Spleen (tissue), 11 donors: ENCODE measurements around the gene MBNL1. TPM values are rescaled to one million over a fixed set of nuclear protein-coding genes. Genes with fewer than 3 reads are reported as not detected.
A peak's percentile ranks its signal among the peaks of the same experiment; 100 is the strongest.

Experiments
- DNase-seq: peaks from one replicate; pipeline ENCODE4 v3.0.0-alpha.2; 2020
- H3K27ac ChIP-seq, 8 donors: fragments of 200-600 bp; sonication (generic) in 7 of 8; 1 replicate in 4 of 8; 2 replicates in 4 of 8; pipeline versions ENCODE4 v1.5.0 to v1.8.0; 2016 to 2021; ENCODE audit warnings: inconsistent platforms in 4 of 8, mild to moderate bottlenecking in 4 of 8, moderate library complexity in 1 of 8
- H3K27me3 ChIP-seq, 7 donors: fragments of 200-600 bp; sonication (generic) in 6 of 7; replicated peaks in 1 of 7; 1 replicate in 4 of 7; 2 replicates in 3 of 7; pipeline versions ENCODE4 v1.5.0 to v1.8.0; 2016 to 2021; ENCODE audit warnings: inconsistent platforms in 3 of 7, mild to moderate bottlenecking in 1 of 7
- H3K36me3 ChIP-seq, 6 donors: fragments of 200-600 bp; sonication (generic) in 5 of 6; 1 replicate in 4 of 6; 2 replicates in 2 of 6; pipeline versions ENCODE4 v1.5.0 to v1.8.0; 2016 to 2021; ENCODE audit warnings: inconsistent platforms in 2 of 6
- H3K4me1 ChIP-seq, 6 donors: fragments of 200-600 bp; sonication (generic) in 5 of 6; 1 replicate in 3 of 6; 2 replicates in 3 of 6; pipeline versions ENCODE4 v1.5.0 to v1.8.0; 2016 to 2021; ENCODE audit warnings: inconsistent platforms in 3 of 6
- H3K4me3 ChIP-seq, 8 donors: fragments of 200-600 bp; sonication (generic) in 7 of 8; 1 replicate in 4 of 8; 2 replicates in 4 of 8; pipeline versions ENCODE4 v1.5.0 to v1.8.0; 2016 to 2021; ENCODE audit warnings: inconsistent platforms in 4 of 8, mild to moderate bottlenecking in 4 of 8, moderate library complexity in 2 of 8
- H3K9me3 ChIP-seq, 8 donors: fragments of 200-600 bp; sonication (generic) in 7 of 8; 1 replicate in 4 of 8; 2 replicates in 4 of 8; pipeline versions ENCODE4 v1.5.0 to v1.8.0; 2016 to 2021; ENCODE audit warnings: inconsistent platforms in 4 of 8
- POLR2A ChIP-seq, 3 donors: fragments of 450-650 bp; IDR thresholded peaks; one replicate each; pipeline ENCODE4 v1.5.1; 2017; ENCODE audit warnings: antibody characterized with exemption in 3 of 3, mild to moderate bottlenecking in 1 of 3
- POLR2AphosphoS5 ChIP-seq, 3 donors: sonication (generic); formaldehyde crosslinking; IDR thresholded peaks; one replicate each; pipeline ENCODE4 v1.5.1; 2017; ENCODE audit warnings: antibody characterized with exemption in 3 of 3
- WGBS, 5 donors: extraction: QIAGEN DNeasy Blood & Tissue Kit in 3 of 5; methylation state at CpG; one replicate each; pipeline versions ENCODE4 v1.1.5 to v1.1.7; 2013 to 2018; 5-methylcytosine and 5-hydroxymethylcytosine counted together
- intact Hi-C: fragments of 100-400 bp; cut with DNase I; formaldehyde crosslinking; loops from one replicate; pipeline ENCODE4 v1.15.0; 2023; ENCODE audit warnings: low total_unique reads
- polyA plus RNA-seq, 3 donors: library from polyadenylated mRNA; stranded (reverse); fragments of 200-250 nt; gene quantifications; one replicate each; pipeline ENCODE4 v1.2.1, GENCODE V29; 2013
- total RNA-seq, 7 donors: library from RNA; depleted of rRNA in 3 of 7; stranded (reverse); fragments of >200 nt in 3 of 7; fragmentation: NEBNext Ultra II Directional in 4 of 7; extraction: Animal tissue kit (Norgen Biotek cat#: 25700) in 4 of 7; gene quantifications; one replicate each; pipeline versions ENCODE4 v1.1.0 to v1.2.1, GENCODE V29; 2016 to 2021
- TF ChIP-seq, protein P1 (sequence below), 11 experiments: fragments of 200-600 bp in 7 of 11; fragments of 450-650 bp in 4 of 11; sonication (generic) in 4 of 11; IDR thresholded peaks in 8 of 11; conservative IDR thresholded peaks in 3 of 11; 1 replicate in 7 of 11; 2 replicates in 4 of 11; pipeline versions ENCODE4 v1.4.0 to v1.8.0; 2016 to 2021; ENCODE audit warnings: antibody characterized with exemption in 11 of 11, inconsistent platforms in 4 of 11, mild to moderate bottlenecking in 1 of 11
- donor health status: healthy with polysubstance abuse.
- donor health status: DM: no; HTN: no; CAD: no; lungs with moderate emphysema.
- donor health status: DM: no; HTN: no; CAD: no.
- donor health status: Bipolar disorder and iron deficiency.
- donor health status: healthy.
- donor health status: DM: no; HTN: no; CAD: no.
- donor health status: DM: yes; HTN: yes; CAD: no.

The MBNL1 gene
- total and polyA plus RNA-seq, 10 donors, result 64.7 to 491 (median 296) TPM

- H3K27ac ChIP-seq, result peak overlapping the region in 7 of 8 donors; percentile 23 to 73 (median 58)
- peaks cover 0 to 37% (median 13%) of the 10 kb centered on the region in 6 donors for H3K4me1 ChIP-seq
- peaks cover 0 to 13% (median under 1%) of the 10 kb centered on the region in 8 donors for H3K9me3 ChIP-seq
- DNase-seq, result no peak
- peak overlapping the region in 1 of 8 donors; percentile 34 for H3K4me3 ChIP-seq
- TF ChIP-seq, protein P1, sequence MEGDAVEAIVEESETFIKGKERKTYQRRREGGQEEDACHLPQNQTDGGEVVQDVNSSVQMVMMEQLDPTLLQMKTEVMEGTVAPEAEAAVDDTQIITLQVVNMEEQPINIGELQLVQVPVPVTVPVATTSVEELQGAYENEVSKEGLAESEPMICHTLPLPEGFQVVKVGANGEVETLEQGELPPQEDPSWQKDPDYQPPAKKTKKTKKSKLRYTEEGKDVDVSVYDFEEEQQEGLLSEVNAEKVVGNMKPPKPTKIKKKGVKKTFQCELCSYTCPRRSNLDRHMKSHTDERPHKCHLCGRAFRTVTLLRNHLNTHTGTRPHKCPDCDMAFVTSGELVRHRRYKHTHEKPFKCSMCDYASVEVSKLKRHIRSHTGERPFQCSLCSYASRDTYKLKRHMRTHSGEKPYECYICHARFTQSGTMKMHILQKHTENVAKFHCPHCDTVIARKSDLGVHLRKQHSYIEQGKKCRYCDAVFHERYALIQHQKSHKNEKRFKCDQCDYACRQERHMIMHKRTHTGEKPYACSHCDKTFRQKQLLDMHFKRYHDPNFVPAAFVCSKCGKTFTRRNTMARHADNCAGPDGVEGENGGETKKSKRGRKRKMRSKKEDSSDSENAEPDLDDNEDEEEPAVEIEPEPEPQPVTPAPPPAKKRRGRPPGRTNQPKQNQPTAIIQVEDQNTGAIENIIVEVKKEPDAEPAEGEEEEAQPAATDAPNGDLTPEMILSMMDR (IDR thresholded peaks at IDR 0.05 in 8 of 11, conservative IDR thresholded peaks at IDR 0.05 in 3 of 11), result no peak
- TF ChIP-seq POLR2A (IDR thresholded peaks at IDR 0.05) (no peak), POLR2AphosphoS5 (IDR thresholded peaks at IDR 0.05) (no peak)
- H3K36me3 ChIP-seq, result no peaks in the 10 kb centered on the region
- intact Hi-C loops, result no loop called here
- 13 to 31% (median 26%) methylated on average over 1 of the region's 1 CpG for WGBS, 5 donors
- H3K27me3 ChIP-seq, result no peaks in the 10 kb centered on the region
Measured at GRCh38 chr3:152496716-152497115, 228.0 kb downstream of the MBNL1 start.

DNA sequence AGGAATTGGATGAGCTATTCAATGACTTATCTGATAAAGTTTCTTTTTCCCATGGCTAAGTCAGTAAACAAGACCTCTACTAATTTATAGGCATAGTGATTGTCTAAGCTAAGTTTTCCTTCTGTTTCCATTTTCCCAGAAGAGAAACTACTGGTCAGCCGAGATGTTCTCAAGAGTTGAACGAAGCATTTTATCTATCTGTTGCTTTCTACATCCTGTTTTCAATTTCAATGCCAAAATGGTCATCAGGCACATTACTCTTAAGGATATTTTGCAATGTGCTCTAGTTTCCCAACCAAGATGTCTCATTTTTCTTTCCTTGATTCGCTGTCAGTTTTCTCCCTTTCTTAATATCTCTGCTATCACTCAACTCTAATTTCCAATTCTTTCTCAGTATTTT lies 228.7 kb downstream of the MBNL1 start:
- TF ChIP-seq, protein P1 (IDR thresholded peaks at IDR 0.05 in 8 of 11, conservative IDR thresholded peaks at IDR 0.05 in 3 of 11), result no peak
- TF ChIP-seq POLR2A (IDR thresholded peaks at IDR 0.05), result no peak
- TF ChIP-seq POLR2AphosphoS5 (IDR thresholded peaks at IDR 0.05), result no peak
- intact Hi-C loops, result no loop called here
- Histone ChIP-seq H3K9me3 (peaks cover 0 to 20% (median 3%) of the 10 kb centered on the region in 8 donors), H3K4me1 (peaks cover 0 to 37% (median 13%) of the 10 kb centered on the region in 6 donors), H3K27ac (peak overlapping the region in 7 of 8 donors; percentile 23 to 73 (median 58)), H3K36me3 (no peaks in the 10 kb centered on the region), H3K27me3 (no peaks in the 10 kb centered on the region), H3K4me3 (no peak overlapping the region)
- no peak for DNase-seq
- WGBS, 5 donors, result 17 to 46% (median 32%) methylated on average over 3 of the region's 3 CpGs

GRCh38 chr3:152497890-152498289 lies 229.2 kb downstream of the MBNL1 start:
- peaks cover 0 to 37% (median 13%) of the 10 kb centered on the region in 6 donors for H3K4me1 ChIP-seq
- peak overlapping the region in 7 of 8 donors; percentile 8 to 73 (median 58) for H3K27ac ChIP-seq
- H3K36me3 ChIP-seq, result no peaks in the 10 kb centered on the region
- H3K9me3 ChIP-seq, result peaks cover 0 to 25% (median 3%) of the 10 kb centered on the region in 8 donors
- 91 to 100% (median 97%) methylated on average over 1 of the region's 1 CpG for WGBS, 5 donors
- intact Hi-C loops, result no loop called here
- no peak for DNase-seq
- TF ChIP-seq, protein P1 (IDR thresholded peaks at IDR 0.05 in 8 of 11, conservative IDR thresholded peaks at IDR 0.05 in 3 of 11), result no peak
- no peak for TF ChIP-seq POLR2A (IDR thresholded peaks at IDR 0.05)
- TF ChIP-seq POLR2AphosphoS5 (IDR thresholded peaks at IDR 0.05), result no peak
- H3K4me3 ChIP-seq, result no peak overlapping the region
- H3K27me3 ChIP-seq, result no peaks in the 10 kb centered on the region

GRCh38 chr3:152499791-152500385 lies 231.2 kb downstream of the MBNL1 start:
- WGBS, 5 donors, result 35 to 45% (median 41%) methylated on average over 4 of the region's 4 CpGs
- Histone ChIP-seq H3K36me3 (no peaks in the 10 kb centered on the region), H3K27ac (peak overlapping the region in 6 of 8 donors; percentile 33 to 60 (median 54)), H3K4me3 (no peak overlapping the region), H3K4me1 (peaks cover 0 to 37% (median 13%) of the 10 kb centered on the region in 6 donors), H3K9me3 (peaks cover 0 to 26% (median 3%) of the 10 kb centered on the region in 8 donors), H3K27me3 (no peaks in the 10 kb centered on the region)
- TF ChIP-seq POLR2AphosphoS5 (IDR thresholded peaks at IDR 0.05) (no peak), POLR2A (IDR thresholded peaks at IDR 0.05) (no peak)
- TF ChIP-seq, protein P1 (IDR thresholded peaks at IDR 0.05 in 8 of 11, conservative IDR thresholded peaks at IDR 0.05 in 3 of 11), result no peak
- no peak for DNase-seq
- intact Hi-C loops, result no loop called here
